DND-41 (cell line): ENCODE results near the gene PHKB.

Source experiments
- ATAC-seq: fragments of 200-7000 bp; cut with Tn5 transposase; 3 replicates; pipeline ENCODE4 v1.9.1; 2021; ENCODE audit warnings: low read depth; ENCODE audit not compliant: insufficient read depth
- DNase-seq: peaks from one replicate; pipeline ENCODE4 v3.0.0-alpha.2; 2020
- H2AFZ ChIP-seq: 2 replicates; pipeline ENCODE4 v1.6.0; 2012; ENCODE audit warnings: low read depth, low read length
- H3K27ac ChIP-seq: 2 replicates; pipeline ENCODE4 v1.5.1; 2012; ENCODE audit warnings: low read length, inconsistent platforms
- H3K27me3 ChIP-seq: fragments of 200-600 bp; sonication (generic); 2 replicates; pipeline ENCODE4 v1.6.0; 2012; ENCODE audit warnings: low read length, mild to moderate bottlenecking, inconsistent platforms; ENCODE audit not compliant: insufficient read depth, poor library complexity
- H3K36me3 ChIP-seq: 2 replicates; pipeline ENCODE4 v1.5.1; 2012; ENCODE audit warnings: low read length, inconsistent platforms; ENCODE audit not compliant: insufficient read depth
- H3K4me1 ChIP-seq: 2 replicates; pipeline ENCODE4 v1.5.1; 2012; ENCODE audit warnings: mild to moderate bottlenecking, low read length; ENCODE audit not compliant: insufficient read depth
- H3K4me2 ChIP-seq: 2 replicates; pipeline ENCODE4 v1.6.0; 2012; ENCODE audit warnings: mild to moderate bottlenecking, moderate library complexity, low read length, inconsistent platforms; ENCODE audit not compliant: insufficient read depth
- H3K4me3 ChIP-seq, 2 experiments: fragments of 200-600 bp in 1 of 2; shearing (Covaris generic) in 1 of 2; 2 replicates each; pipeline ENCODE4 v1.5.1; 2012 to 2016; ENCODE audit warnings: inconsistent platforms in 2 of 2, low read length in 2 of 2, mild to moderate bottlenecking in 2 of 2, low read depth in 1 of 2, moderate library complexity in 1 of 2
- H3K79me2 ChIP-seq: 2 replicates; pipeline ENCODE4 v1.6.0; 2012; ENCODE audit warnings: low read length, inconsistent platforms; ENCODE audit not compliant: insufficient read depth
- H3K9ac ChIP-seq: 2 replicates; pipeline ENCODE4 v1.6.0; 2012; ENCODE audit warnings: low read depth, mild to moderate bottlenecking, inconsistent platforms, low read length, moderate library complexity
- H3K9me3 ChIP-seq: 2 replicates; pipeline ENCODE4 v1.5.1; 2012; ENCODE audit warnings: low read length, moderate library complexity, mild to moderate bottlenecking, inconsistent platforms; ENCODE audit not compliant: insufficient read depth, severe bottlenecking
- H4K20me1 ChIP-seq: 2 replicates; pipeline ENCODE4 v1.6.0; 2012; ENCODE audit warnings: low read length; ENCODE audit not compliant: insufficient read depth
- EZH2 ChIP-seq: IDR thresholded peaks from 3 replicates; pipeline ENCODE4 v1.6.1; 2012; ENCODE audit warnings: borderline replicate concordance, low read depth, mild to moderate bottlenecking, moderate library complexity, low read length, inconsistent platforms; ENCODE audit not compliant: severe bottlenecking
- TF ChIP-seq, protein P1 (sequence below): IDR thresholded peaks from 2 replicates; pipeline ENCODE4 v1.5.1; 2012; ENCODE audit warnings: borderline replicate concordance, low read length, moderate library complexity, mild to moderate bottlenecking; ENCODE audit not compliant: poor library complexity, severe bottlenecking; ENCODE audit errors: extremely low read depth

Gene PHKB

DNA sequence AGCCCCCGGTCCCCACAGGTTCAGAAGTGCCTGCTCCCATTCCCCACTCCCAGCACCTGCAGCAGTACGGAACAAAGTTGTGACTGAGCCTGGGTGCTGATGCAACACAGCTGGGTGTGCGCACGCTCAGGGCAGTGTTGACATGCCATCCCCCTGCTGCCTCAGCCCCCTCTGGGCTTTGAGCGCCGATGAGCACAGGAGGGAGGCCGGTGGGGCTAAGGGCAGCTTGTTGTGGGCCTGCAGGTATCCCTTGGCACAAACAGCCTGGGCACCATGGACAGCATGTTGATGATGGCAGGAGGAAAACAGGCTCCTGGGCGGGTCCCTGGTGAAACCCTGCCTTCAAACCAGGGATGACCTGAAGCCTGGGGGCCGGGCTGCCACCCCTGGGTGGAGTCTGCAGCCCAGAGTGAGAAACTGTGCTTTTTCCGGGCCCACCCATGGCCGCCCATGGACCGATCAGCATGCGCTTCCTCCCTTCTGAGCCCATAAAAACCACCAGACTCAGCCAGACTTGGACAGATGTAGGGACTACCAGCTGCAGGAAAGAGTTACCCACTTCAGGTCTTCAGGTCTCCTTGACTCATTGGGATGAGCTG lies 175.5 kb downstream of the PHKB start:
- Histone ChIP-seq H3K36me3 (peaks cover 20% of the 10 kb centered on the region), H3K9ac (no peak overlapping the region), H3K4me1 (no peaks in the 10 kb centered on the region), H3K4me2 (no peak overlapping the region), H2AFZ (no peak overlapping the region), H3K4me3 (no peak overlapping the region), H3K27me3 (no peaks in the 10 kb centered on the region), H3K79me2 (no peaks in the 10 kb centered on the region), H3K27ac (no peak overlapping the region), H4K20me1 (no peaks in the 10 kb centered on the region), H3K9me3 (no peaks in the 10 kb centered on the region)
- ATAC-seq (no peak), DNase-seq (no peak)
- TF ChIP-seq, protein P1, sequence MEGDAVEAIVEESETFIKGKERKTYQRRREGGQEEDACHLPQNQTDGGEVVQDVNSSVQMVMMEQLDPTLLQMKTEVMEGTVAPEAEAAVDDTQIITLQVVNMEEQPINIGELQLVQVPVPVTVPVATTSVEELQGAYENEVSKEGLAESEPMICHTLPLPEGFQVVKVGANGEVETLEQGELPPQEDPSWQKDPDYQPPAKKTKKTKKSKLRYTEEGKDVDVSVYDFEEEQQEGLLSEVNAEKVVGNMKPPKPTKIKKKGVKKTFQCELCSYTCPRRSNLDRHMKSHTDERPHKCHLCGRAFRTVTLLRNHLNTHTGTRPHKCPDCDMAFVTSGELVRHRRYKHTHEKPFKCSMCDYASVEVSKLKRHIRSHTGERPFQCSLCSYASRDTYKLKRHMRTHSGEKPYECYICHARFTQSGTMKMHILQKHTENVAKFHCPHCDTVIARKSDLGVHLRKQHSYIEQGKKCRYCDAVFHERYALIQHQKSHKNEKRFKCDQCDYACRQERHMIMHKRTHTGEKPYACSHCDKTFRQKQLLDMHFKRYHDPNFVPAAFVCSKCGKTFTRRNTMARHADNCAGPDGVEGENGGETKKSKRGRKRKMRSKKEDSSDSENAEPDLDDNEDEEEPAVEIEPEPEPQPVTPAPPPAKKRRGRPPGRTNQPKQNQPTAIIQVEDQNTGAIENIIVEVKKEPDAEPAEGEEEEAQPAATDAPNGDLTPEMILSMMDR = no peak
- no peak for TF ChIP-seq EZH2

DNA sequence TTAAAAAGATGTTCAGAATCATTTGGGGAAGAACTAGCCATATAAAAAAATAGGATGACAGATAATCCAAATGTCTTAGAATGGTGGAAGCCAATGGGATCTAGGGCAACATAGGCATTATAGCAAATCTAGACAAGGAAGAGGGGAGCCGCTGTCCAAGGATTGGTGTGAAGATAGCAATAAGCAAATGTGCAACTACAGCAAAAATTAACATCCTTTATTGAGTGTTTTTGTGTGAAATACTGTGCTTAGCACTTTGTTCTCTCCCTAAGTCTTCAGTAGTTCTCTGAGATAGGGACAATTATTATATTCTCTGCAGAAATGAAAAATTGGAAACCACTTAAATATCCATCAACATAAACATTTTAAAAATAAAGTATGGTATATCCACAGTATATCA lies 177.0 kb downstream of the PHKB start:
- H3K27me3 ChIP-seq = no peaks in the 10 kb centered on the region
- H3K9me3 ChIP-seq = no peaks in the 10 kb centered on the region
- H3K9ac ChIP-seq = no peak overlapping the region
- H3K36me3 ChIP-seq = peaks cover 30% of the 10 kb centered on the region
- H3K4me1 ChIP-seq = no peaks in the 10 kb centered on the region
- no peaks in the 10 kb centered on the region for H3K79me2 ChIP-seq
- H2AFZ ChIP-seq = no peak overlapping the region
- DNase-seq (no peak), ATAC-seq (no peak)
- no peak overlapping the region for H3K27ac ChIP-seq
- no peak overlapping the region for H3K4me3 ChIP-seq
- no peak overlapping the region for H3K4me2 ChIP-seq
- H4K20me1 ChIP-seq = no peaks in the 10 kb centered on the region
- no peak for TF ChIP-seq EZH2
- TF ChIP-seq, protein P1 = no peak

DNA sequence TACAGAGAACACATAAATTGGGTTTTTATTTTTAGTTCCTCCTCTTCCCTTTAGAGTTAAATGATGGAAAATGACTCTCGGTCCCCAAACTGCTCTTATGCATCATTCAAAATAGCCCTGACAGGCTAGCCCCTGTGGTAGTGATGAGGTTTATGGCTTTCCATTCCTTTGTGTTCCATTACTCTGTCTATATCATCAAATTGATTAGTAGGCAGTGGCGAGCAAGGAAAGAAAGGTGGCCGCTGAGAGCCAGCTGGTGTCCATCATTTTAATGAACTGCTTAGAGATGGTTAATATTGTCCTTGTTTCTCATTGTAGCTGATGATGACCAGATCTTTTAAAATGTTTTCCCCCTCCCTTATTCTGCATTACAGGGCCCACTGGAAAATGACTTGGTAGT lies 179.5 kb downstream of the PHKB start:
- TF ChIP-seq EZH2 = no peak
- TF ChIP-seq, protein P1 = no peak
- H3K79me2 ChIP-seq = no peaks in the 10 kb centered on the region
- H3K36me3 ChIP-seq = peaks cover 34% of the 10 kb centered on the region
- no peak overlapping the region for H3K4me2 ChIP-seq
- no peaks in the 10 kb centered on the region for H3K9me3 ChIP-seq
- no peak for DNase-seq
- no peak for ATAC-seq
- no peaks in the 10 kb centered on the region for H4K20me1 ChIP-seq
- H3K4me1 ChIP-seq = no peaks in the 10 kb centered on the region
- H2AFZ ChIP-seq = no peak overlapping the region
- H3K27ac ChIP-seq = no peak overlapping the region
- no peaks in the 10 kb centered on the region for H3K27me3 ChIP-seq
- no peak overlapping the region for H3K9ac ChIP-seq
- no peak overlapping the region for H3K4me3 ChIP-seq
